ENCODE data around the gene ALS2CL.
A peak's percentile ranks its signal among the peaks of the same experiment; 100 is the strongest.
"Not testable (repeated sequence)": the region's sequence is repeated elsewhere in the genome, so short reads cannot be mapped to it uniquely, and the experiment has no call there.

ALS2CL gene

GRCh38 chr3:46715507-46716175, 22.2 kb upstream of the ALS2CL start:
- peak; percentile 24 for DNase-seq

GRCh38 chr3:46714728-46715506, 21.4 kb upstream of the ALS2CL start:
- DNase-seq, result peak; percentile 9

- no peak for DNase-seq
Observed at GRCh38 chr3:46713898-46714552, 20.5 kb upstream of the ALS2CL start.

- no peak for DNase-seq
Observed at GRCh38 chr3:46713050-46713897, 19.8 kb upstream of the ALS2CL start.

GRCh38 chr3:46712191-46713049, 18.9 kb upstream of the ALS2CL start:
- DNase-seq, result no peak

- no peak for DNase-seq
Observed at GRCh38 chr3:46711760-46712159, 18.3 kb upstream of the ALS2CL start.

- DNase-seq, result no peak
Observed at GRCh38 chr3:46711305-46711704, 17.8 kb upstream of the ALS2CL start.

GRCh38 chr3:46710671-46711295, 17.3 kb upstream of the ALS2CL start:
- no peak for DNase-seq

- DNase-seq, result no peak
Observed at GRCh38 chr3:46710229-46710628, 16.8 kb upstream of the ALS2CL start.

- no peak for DNase-seq
Observed at GRCh38 chr3:46709721-46710120, 16.2 kb upstream of the ALS2CL start.

- DNase-seq, result no peak
Observed at GRCh38 chr3:46709157-46709654, 15.7 kb upstream of the ALS2CL start.

- no peak for DNase-seq
Observed at GRCh38 chr3:46708401-46709156, 15.1 kb upstream of the ALS2CL start.

GRCh38 chr3:46707601-46708011, 14.1 kb upstream of the ALS2CL start:
- DNase-seq, result no peak

GRCh38 chr3:46706771-46707582, 13.5 kb upstream of the ALS2CL start:
- DNase-seq, result no peak

- no peak for DNase-seq
Observed at GRCh38 chr3:46705751-46706552, 12.5 kb upstream of the ALS2CL start.

GRCh38 chr3:46705022-46705530, 11.6 kb upstream of the ALS2CL start:
- DNase-seq, result peak; percentile 78

GRCh38 chr3:46704346-46704745, 10.9 kb upstream of the ALS2CL start:
- DNase-seq, result not testable (repeated sequence)

GRCh38 chr3:46703013-46703520, 9.6 kb upstream of the ALS2CL start:
- DNase-seq, result no peak
